HG03457 (cell line): ENCODE measurements around the gene SLIT2.

ENCODE experiments used
- ATAC-seq: cut with Tn5 transposase; IDR thresholded peaks from one replicate; pipeline ENCODE4 v1.9.1; 2021; ENCODE audit warnings: moderate number of reproducible peaks; ENCODE audit not compliant: unreplicated experiment

The SLIT2 gene

GRCh38 chr4:20262221-20262620, 10.5 kb downstream of the SLIT2 start:
- ATAC-seq: no peak

GRCh38 chr4:20264688-20265087, 13.0 kb downstream of the SLIT2 start:
- ATAC-seq: no peak

- no peak for ATAC-seq
These were observed 14.0 kb downstream of the SLIT2 start for GRCh38 chr4:20265726-20266125.

DNA sequence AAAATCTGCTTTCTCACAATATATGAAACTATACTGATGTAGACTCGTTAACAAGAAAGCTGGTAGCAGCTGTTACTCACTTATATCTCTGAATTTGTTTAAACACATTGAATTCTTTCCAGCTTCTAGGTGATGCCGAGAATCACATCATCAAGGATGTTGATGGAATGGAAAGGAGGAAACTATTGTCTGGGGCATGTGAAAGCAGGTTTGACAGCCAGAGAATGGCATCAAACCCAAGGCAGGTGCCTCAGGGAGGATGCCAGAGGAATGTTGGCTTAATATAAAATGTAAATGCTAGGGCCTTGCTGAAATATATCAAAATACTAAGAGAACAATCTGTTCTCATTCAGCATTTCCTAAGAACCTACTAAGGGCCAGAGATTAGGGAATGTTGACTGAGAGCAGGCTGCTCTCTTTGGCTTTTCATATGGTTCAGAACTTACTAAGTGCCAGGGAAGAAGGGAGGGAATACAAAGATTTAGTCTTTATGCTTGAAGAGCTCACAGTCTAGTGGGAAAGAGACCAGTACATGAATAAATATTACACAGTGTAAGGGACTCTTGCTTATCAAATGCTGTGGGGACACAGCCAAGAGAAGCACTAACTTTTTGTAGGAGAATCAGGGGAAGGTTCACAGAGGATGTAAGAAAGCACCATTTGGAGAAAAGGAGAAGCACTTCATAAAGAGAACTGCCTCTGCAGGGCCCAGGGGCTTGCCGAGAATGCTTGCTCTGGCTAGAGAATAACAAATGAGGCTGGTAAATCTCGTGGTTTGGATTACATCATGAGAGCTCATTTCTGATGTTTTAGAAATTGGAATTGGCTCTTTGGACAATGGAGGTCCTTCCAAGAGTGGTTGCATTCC, 14.7 kb downstream of the SLIT2 start:
- ATAC-seq: no peak

- ATAC-seq: no peak
These were observed 16.3 kb downstream of the SLIT2 start for GRCh38 chr4:20268028-20268427.

GRCh38 chr4:20269320-20269719, 17.6 kb downstream of the SLIT2 start:
- ATAC-seq: no peak

DNA sequence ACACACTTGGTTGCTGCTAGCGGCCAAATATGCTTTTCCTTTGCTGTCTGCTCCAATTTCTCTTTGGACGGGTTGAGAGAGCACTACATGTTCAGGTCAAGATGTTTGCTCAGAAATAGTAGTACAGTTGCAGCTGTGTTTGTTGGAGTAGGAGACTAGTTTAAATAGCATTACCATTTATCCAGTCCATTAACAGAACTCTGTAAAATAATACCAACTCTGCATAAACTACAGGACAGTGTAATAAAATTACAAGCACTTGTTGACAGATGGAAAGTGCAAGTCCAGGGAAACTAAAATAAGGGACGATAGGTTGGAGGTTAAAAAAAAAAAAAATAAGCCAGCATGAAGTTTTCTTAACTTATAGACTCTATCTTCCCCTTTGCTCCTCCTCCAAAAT, 20.2 kb downstream of the SLIT2 start:
- ATAC-seq: no peak

DNA sequence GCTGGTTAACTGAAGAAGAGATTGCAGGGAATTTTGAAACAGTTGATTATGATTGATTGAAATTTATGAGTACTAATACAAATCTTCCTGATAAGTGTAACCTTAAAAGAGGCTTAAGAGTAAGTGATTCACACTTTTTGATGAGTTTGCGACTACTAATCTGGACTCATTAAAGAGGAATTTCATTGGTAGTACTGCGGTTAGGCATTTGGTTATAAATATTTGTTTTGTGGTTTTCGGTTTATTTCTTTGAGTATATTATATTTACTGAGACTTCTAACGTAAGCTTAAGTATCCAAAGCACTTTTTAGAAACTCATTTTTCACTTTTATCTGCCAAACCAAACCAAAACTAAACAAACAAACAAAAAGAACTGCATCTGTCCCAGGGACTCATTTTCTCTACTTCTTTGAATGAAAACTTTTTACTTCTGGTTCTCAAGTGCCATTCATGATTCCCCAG, 20.7 kb downstream of the SLIT2 start:
- ATAC-seq: no peak

- ATAC-seq: no peak
These were observed 22.1 kb downstream of the SLIT2 start for GRCh38 chr4:20273793-20274192.

DNA sequence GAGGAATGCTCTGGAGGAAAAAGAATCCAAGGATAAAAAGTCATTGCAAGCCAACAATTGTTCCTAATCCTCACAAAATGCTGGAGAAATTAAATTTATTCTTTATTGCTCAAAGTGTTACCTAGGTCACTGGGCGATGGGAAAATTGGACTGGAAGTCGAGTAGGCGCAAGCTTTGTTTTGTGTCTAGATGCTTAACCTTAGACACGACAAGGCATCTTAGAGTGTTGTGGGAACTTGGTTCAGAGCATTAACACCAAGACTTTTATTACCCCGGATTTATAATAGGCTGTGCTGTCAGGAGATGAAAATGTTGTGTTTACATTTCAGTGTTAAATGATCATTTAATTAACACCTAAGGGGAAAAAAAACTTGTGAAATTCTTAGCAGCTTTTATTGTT, 25.1 kb downstream of the SLIT2 start:
- ATAC-seq: no peak

- ATAC-seq: no peak
These were observed 26.5 kb downstream of the SLIT2 start for GRCh38 chr4:20278195-20278594.

DNA sequence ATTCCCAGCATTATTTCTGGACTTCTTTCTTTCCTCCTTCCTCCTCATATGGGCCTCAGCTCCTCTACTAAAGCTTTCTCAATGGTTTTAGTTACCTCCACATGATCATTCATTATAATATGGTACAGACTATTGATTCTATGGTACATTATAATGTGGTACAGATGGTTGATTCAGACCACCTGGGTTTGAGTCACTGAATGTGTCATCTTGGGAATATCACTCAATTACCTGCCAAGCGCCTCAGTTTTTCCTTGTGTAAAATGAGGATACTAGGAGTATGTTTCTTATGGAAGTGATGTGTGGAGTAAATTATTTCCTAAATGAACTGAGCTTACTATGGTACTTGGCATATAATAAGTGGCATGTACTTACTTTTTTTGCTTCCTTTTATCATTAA, 27.7 kb downstream of the SLIT2 start:
- ATAC-seq: no peak

- ATAC-seq: no peak
These were observed 29.7 kb downstream of the SLIT2 start for GRCh38 chr4:20281453-20281852.

GRCh38 chr4:20283039-20283438, 31.3 kb downstream of the SLIT2 start:
- ATAC-seq: no peak

DNA sequence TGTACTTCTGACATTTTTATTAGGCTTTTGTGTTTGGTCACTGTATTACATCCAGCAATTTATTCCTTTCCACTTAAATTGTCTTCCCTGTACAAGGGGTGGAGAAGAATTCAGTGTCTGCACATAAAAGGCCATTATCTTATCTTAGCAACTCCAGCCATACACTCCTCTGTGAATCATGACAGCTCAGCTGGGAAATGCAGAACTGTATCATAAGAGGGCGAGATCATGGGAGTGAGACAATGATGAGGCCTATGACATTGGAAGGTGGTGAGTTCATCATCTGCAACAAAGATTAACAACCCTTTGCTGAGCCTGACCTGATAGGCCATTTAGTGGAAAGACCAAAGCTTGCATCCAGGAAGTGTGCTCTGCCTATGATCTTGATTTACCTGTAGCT, 33.3 kb downstream of the SLIT2 start:
- no peak for ATAC-seq

DNA sequence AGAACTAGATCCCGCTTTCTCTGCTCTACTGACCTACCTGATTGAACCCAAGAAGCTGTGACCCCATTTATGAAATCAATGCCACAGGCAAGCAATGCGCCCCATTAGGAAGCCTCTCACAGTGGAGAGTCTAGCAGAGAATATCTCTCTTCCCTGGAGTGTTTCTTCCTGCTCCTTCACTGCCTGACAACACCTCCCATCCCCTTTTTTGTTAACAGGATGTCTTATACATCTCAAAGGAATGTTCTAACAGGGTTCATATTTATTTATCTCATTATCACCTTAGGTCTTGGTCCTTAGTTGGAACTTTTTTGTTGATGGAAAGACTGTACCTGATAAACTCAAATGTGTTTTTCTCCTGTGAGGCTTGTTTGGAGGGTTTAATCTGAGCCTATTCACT, 35.5 kb downstream of the SLIT2 start:
- ATAC-seq: no peak

GRCh38 chr4:20288047-20288650, 36.4 kb downstream of the SLIT2 start:
- no peak for ATAC-seq

DNA sequence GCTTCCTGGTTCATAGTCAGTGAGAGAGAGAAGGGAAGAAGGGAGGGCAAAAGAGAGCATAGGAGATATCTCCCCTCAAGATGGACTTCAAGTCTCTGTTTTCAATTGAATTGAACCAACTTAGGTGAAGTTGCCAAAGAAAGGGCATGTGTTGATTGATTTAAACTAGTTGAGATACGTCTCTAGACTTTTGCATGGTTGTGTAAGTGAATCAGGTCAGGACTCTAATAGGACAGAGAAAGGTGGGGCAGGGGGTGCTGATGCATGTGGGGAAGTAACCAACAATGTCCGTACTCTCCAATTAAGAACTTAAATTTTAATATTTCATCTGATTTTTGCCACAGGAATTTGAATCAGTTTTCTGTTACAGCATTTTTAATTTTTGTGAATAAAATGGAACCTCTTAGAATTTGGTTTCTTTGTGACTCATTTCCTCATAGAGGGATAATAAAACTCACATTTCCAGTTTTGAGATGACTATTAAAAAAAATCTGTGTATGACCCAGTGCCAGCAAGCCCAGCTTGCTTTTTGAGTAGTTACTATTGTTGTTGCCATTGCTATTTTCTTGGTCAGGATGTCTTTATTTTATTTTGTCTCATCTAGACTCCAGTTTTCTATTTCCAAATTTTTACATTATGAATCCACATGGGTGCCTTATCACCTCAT, 37.3 kb downstream of the SLIT2 start:
- no peak for ATAC-seq

DNA sequence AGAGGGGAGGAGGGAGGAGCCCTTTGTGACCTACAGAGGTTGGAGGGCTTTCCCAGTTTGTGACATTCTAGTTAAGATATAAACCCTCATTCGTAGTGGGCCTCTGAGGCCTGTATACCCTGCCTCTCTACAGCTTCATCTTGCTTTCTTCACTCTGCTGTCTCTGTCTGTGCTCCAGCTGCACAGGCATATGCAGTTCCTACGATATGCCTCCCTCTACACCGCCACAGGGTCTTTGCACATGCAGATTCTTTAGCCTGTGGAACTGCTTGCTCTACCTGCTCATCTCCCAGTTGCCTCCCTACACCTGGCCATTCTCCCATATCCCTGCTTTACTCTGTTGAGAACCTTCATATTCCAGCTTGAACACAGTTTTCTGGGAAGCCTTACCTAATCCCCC, 38.1 kb downstream of the SLIT2 start:
- no peak for ATAC-seq

DNA sequence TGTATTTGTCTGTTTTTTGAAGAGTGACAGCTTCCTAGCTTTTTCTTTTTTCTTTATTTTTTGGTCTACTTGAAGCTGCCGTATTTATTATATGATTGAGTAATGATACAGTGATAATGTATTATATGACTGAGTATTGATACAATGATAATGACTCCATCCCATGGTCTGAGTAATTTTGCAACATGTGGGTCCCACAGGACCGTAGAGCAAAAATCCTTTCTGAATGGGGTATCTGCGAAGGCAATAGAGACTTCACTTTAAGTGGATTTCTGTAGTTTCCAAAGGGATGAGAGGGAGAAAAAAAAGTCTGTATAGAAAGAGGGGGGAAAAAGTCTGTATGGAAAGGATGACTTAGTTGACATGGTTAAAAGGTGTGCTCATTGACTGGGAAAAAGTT, 41.0 kb downstream of the SLIT2 start:
- no peak for ATAC-seq

- no peak for ATAC-seq
These were observed 45.6 kb downstream of the SLIT2 start for GRCh38 chr4:20297261-20297660.

DNA sequence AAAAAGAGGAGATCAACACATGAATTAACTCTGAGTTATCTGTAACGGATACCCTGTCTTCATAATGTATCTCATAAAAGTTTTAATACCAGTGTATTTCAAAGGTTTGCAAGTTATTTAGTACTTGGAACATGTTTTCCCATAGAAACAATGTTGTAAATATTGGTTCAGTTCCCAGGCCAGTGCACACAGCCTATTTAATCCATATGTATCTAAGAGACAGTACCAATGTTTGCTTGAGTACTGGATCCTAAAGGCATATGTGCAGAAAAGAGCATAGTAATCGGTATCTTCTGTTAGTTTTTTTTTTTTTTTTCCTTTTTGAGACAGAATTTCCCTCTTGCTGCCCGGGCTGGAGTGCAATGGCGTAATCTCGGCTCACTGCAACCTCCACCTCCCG, 46.1 kb downstream of the SLIT2 start:
- no peak for ATAC-seq
